ENCODE data around the gene TMEM82. TPM values are rescaled to one million over a fixed set of nuclear protein-coding genes. Genes with fewer than 3 reads are reported as not detected.

TMEM82 gene
- total and polyA plus RNA-seq, 12 donors, result not detected

DNA sequence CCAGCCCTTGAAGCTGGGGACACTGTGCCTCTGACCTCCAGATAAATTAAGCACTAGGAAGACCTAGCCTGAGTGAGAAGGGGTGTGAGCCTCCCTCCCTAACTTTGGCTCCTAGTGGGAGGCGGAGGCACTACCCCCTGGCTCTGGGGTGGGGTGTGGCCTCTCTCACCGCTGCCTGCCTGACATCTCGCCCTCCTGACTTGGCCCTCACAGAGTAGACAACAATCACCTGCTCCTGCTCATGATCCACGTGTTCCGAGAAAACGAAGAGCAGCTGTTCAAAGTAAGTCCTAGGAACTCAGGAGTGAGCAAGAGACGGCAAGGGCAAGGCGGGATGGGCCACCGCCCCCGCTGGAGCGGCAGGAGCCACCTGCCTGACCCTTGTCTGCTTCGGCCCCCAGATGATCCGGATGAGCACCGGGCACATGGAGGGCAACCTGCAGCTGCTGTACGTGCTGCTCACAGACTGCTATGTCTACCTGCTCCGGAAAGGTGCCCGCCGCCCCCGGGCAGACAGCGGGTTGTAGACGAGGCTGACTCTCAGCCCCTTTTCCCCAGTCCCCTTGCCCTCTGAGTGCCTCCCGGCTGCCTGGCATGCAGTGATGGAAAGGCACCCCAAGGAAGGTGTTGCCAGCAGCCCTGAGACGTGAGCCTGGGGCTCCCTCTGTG lies 14.3 kb upstream of the TMEM82 start:
- peaks cover 5 to 100% (median 82%) of the 10 kb centered on the region in 9 donors for H3K36me3 ChIP-seq
- no peak overlapping the region for H3K4me3 ChIP-seq
- peak in 5 of 8 donors; percentile 30 to 50 (median 41) for ATAC-seq
- TF ChIP-seq, protein P1, sequence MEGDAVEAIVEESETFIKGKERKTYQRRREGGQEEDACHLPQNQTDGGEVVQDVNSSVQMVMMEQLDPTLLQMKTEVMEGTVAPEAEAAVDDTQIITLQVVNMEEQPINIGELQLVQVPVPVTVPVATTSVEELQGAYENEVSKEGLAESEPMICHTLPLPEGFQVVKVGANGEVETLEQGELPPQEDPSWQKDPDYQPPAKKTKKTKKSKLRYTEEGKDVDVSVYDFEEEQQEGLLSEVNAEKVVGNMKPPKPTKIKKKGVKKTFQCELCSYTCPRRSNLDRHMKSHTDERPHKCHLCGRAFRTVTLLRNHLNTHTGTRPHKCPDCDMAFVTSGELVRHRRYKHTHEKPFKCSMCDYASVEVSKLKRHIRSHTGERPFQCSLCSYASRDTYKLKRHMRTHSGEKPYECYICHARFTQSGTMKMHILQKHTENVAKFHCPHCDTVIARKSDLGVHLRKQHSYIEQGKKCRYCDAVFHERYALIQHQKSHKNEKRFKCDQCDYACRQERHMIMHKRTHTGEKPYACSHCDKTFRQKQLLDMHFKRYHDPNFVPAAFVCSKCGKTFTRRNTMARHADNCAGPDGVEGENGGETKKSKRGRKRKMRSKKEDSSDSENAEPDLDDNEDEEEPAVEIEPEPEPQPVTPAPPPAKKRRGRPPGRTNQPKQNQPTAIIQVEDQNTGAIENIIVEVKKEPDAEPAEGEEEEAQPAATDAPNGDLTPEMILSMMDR (IDR thresholded peaks at IDR 0.05), result no peak
- intact Hi-C loops (cut with DNase I), result loop anchor here in 1 of 10 donors (10.0 kb wide), 1 partner anchor 63 kb away; no protein-coding TSS in a partner anchor
- peak overlapping the region in 4 of 10 donors; percentile 13 to 48 (median 19) for H3K27ac ChIP-seq
- no peaks in the 10 kb centered on the region for H3K27me3 ChIP-seq
- H3K4me1 ChIP-seq, result peaks cover 0 to 17% (median 5%) of the 10 kb centered on the region in 9 donors
- WGBS, 2 donors, result 87% methylated on average over 23 of the region's 23 CpGs
- no peak for DNase-seq
- no peaks in the 10 kb centered on the region for H3K9me3 ChIP-seq

GRCh38 chr1:15728937-15729657 lies 13.2 kb upstream of the TMEM82 start:
- Histone ChIP-seq H3K36me3 (peaks cover 5 to 100% (median 87%) of the 10 kb centered on the region in 9 donors), H3K4me3 (no peak overlapping the region), H3K9me3 (no peaks in the 10 kb centered on the region), H3K4me1 (peaks cover 0 to 17% (median 5%) of the 10 kb centered on the region in 9 donors), H3K27ac (peak overlapping the region in 5 of 10 donors; percentile 13 to 47 (median 33)), H3K27me3 (no peaks in the 10 kb centered on the region)
- no peak for DNase-seq
- 71 to 86% methylated on average over 22 of the region's 22 CpGs for WGBS, 2 donors
- ATAC-seq, result peak in 2 of 8 donors; percentile 1 to 7
- TF ChIP-seq, protein P1 (IDR thresholded peaks at IDR 0.05), result no peak
- intact Hi-C loops (cut with DNase I), result loop anchor here in 1 of 10 donors (10.0 kb wide), 1 partner anchor 64 kb away; no protein-coding TSS in a partner anchor

DNA sequence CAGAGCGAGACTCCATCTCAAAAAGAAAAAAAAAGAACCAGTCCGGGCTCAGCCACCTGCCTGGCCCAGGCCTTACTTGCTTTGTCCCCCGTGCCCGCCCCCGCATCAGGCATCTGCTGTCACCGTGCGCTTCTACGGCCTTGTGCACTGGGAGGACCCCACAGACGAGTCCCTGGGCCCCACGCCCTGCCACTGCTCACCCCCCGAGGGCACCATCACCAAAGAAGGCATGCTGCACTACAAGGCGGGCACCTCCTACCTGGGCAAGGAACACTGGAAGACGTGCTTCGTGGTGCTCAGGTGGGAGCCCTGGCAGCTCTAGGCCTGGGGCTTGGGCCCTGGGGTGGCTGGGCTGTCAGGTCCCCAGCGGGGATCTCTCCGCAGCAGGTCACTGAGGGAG lies 11.9 kb upstream of the TMEM82 start:
- TF ChIP-seq, protein P1 (IDR thresholded peaks at IDR 0.05), result no peak
- no peak overlapping the region for H3K4me3 ChIP-seq
- H3K9me3 ChIP-seq, result no peaks in the 10 kb centered on the region
- DNase-seq, result no peak
- H3K27me3 ChIP-seq, result no peaks in the 10 kb centered on the region
- ATAC-seq, result no peak
- H3K4me1 ChIP-seq, result peaks cover 0 to 24% (median 9%) of the 10 kb centered on the region in 9 donors
- H3K36me3 ChIP-seq, result peaks cover 4 to 99% (median 85%) of the 10 kb centered on the region in 9 donors
- H3K27ac ChIP-seq, result no peak overlapping the region
- 92 to 95% methylated on average over 16 of the region's 16 CpGs for WGBS, 2 donors
- intact Hi-C loops (cut with DNase I), result loop anchor here in 1 of 10 donors (10.0 kb wide), 1 partner anchor 46 kb away; the partner anchor contains the start of gene PLEKHM2

DNA sequence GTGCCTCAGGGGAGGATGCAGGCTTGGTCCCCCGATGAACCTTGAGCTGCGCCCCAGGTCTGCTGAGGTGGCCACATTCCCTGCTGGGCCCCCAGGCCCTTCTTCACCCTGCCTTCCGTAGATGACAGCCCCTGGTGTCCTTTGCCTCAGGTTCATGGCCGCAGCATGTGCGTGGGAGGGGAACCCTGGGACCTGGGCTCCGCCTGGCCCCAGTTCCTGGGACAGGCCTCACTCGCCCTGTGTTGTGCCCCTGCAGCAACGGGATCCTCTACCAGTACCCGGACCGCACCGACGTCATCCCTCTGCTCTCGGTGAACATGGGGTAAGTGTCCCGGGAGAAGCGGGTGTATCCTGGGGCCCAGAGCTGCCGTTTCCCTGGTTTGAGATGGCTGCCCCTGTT lies 11.4 kb upstream of the TMEM82 start:
- Histone ChIP-seq H3K4me3 (no peak overlapping the region), H3K4me1 (peaks cover 0 to 29% (median 13%) of the 10 kb centered on the region in 9 donors), H3K9me3 (no peaks in the 10 kb centered on the region), H3K27ac (peak overlapping the region in 1 of 10 donors; percentile 7), H3K27me3 (no peaks in the 10 kb centered on the region), H3K36me3 (peaks cover 0 to 94% (median 80%) of the 10 kb centered on the region in 9 donors)
- ATAC-seq, result no peak
- DNase-seq, result no peak
- TF ChIP-seq, protein P1 (IDR thresholded peaks at IDR 0.05), result no peak
- intact Hi-C loops (cut with DNase I), result loop anchor here in 1 of 10 donors (10.0 kb wide), 1 partner anchor 46 kb away; the partner anchor contains the start of gene PLEKHM2
- 92 to 94% methylated on average over 16 of the region's 16 CpGs for WGBS, 2 donors

Measured in heart right ventricle (tissue), 16 donors.